WTC11 (cell line): ENCODE data around the gene PDZD7. TPM values are rescaled to one million over a fixed set of nuclear protein-coding genes. Genes with fewer than 3 reads are reported as not detected.

Experiments used
- ATAC-seq: fragments of 200-7000 bp; cut with Tn5 transposase; 2 replicates; pipeline ENCODE4 v1.10.0; 2021; ENCODE audit warnings: mild to moderate bottlenecking, moderate library complexity
- CTCF ChIA-PET: fragments of 300-600 bp; sonication (Branson Sonifier 250); formaldehyde crosslinking; loops from one replicate; lab custom pipeline; 2021; ENCODE audit warnings: antibody characterized with exemption; lab: Charles Lee
- POLR2A ChIA-PET: fragments of 350-600 bp; sonication (Branson Sonifier 250); formaldehyde crosslinking; loops from one replicate; lab custom pipeline; 2021; ENCODE audit warnings: antibody characterized with exemption; lab: Charles Lee
- DNase-seq: peaks from one replicate; pipeline ENCODE4 v3.0.0; 2021; ENCODE audit warnings: low spot score
- H3K27ac Mint-ChIP-seq: 2 replicates; pipeline ENCODE4 v1.8.0; 2021; ENCODE audit warnings: mixed read lengths
- H3K27me3 Mint-ChIP-seq: 2 replicates; pipeline ENCODE4 v1.8.0; 2021; ENCODE audit warnings: low read depth, mild to moderate bottlenecking, moderate library complexity, mixed read lengths
- H3K36me3 Mint-ChIP-seq: 2 replicates; pipeline ENCODE4 v1.8.0; 2021; ENCODE audit warnings: mixed read lengths
- H3K4me1 Mint-ChIP-seq: 2 replicates; pipeline ENCODE4 v1.8.0; 2022; ENCODE audit warnings: mixed read lengths
- H3K4me3 Mint-ChIP-seq: 2 replicates; pipeline ENCODE4 v1.8.0; 2021; ENCODE audit warnings: mild to moderate bottlenecking, moderate library complexity, mixed read lengths
- H3K9me3 Mint-ChIP-seq: 2 replicates; pipeline ENCODE4 v1.8.0; 2021; ENCODE audit warnings: mixed read lengths
- ESRRA ChIP-seq: sonication (generic); formaldehyde crosslinking; IDR thresholded peaks from 2 replicates; pipeline ENCODE4 v1.8.1; 2022; ENCODE audit warnings: mild to moderate bottlenecking, missing genetic modification reagents, borderline replicate concordance
- GABPB1 ChIP-seq: sonication (generic); formaldehyde crosslinking; IDR thresholded peaks from 2 replicates; pipeline ENCODE4 v1.8.1; 2023; ENCODE audit warnings: mild to moderate bottlenecking, missing genetic modification reagents
- IRF2 ChIP-seq: sonication (generic); formaldehyde crosslinking; IDR thresholded peaks from 2 replicates; pipeline ENCODE4 v1.8.0; 2022; ENCODE audit warnings: low read depth, missing genetic modification reagents, borderline replicate concordance
- MAX ChIP-seq: sonication (generic); formaldehyde crosslinking; IDR thresholded peaks from 2 replicates; pipeline ENCODE4 v1.8.0; 2022; ENCODE audit warnings: mild to moderate bottlenecking, missing genetic modification reagents
- MXD4 ChIP-seq: fragments of 250-450 bp; sonication (Bioruptor Pico); IDR thresholded peaks from 2 replicates; pipeline ENCODE4 v1.8.0; 2021; ENCODE audit warnings: mild to moderate bottlenecking, moderate library complexity, borderline replicate concordance
- NFE2L1 ChIP-seq: sonication (generic); formaldehyde crosslinking; IDR thresholded peaks from 2 replicates; pipeline ENCODE4 v1.8.1; 2023; ENCODE audit warnings: missing genetic modification reagents
- NR2C2 ChIP-seq: sonication (generic); formaldehyde crosslinking; IDR thresholded peaks from 2 replicates; pipeline ENCODE4 v1.8.0; 2022; ENCODE audit warnings: mild to moderate bottlenecking, missing genetic modification reagents
- PRDM15 ChIP-seq: sonication (generic); formaldehyde crosslinking; IDR thresholded peaks from 2 replicates; pipeline ENCODE4 v1.8.0; 2022; ENCODE audit warnings: missing genetic modification reagents
- RORB ChIP-seq: fragments of 250-450 bp; sonication (Bioruptor Pico); IDR thresholded peaks from 2 replicates; pipeline ENCODE4 v1.9.0; 2021; ENCODE audit warnings: mild to moderate bottlenecking
- SMAD3 ChIP-seq: sonication (generic); formaldehyde crosslinking; IDR thresholded peaks from 2 replicates; pipeline ENCODE4 v1.8.0; 2022; ENCODE audit warnings: missing genetic modification reagents, mild to moderate bottlenecking, borderline replicate concordance
- SOX15 ChIP-seq: fragments of 250-450 bp; sonication (Bioruptor Pico); IDR thresholded peaks from 2 replicates; pipeline ENCODE4 v1.9.0; 2021; ENCODE audit warnings: mild to moderate bottlenecking
- TP53 ChIP-seq: sonication (generic); formaldehyde crosslinking; IDR thresholded peaks from 2 replicates; pipeline ENCODE4 v1.8.1; 2023; ENCODE audit warnings: mild to moderate bottlenecking, missing genetic modification reagents
- USF1 ChIP-seq: sonication (generic); formaldehyde crosslinking; IDR thresholded peaks from 2 replicates; pipeline ENCODE4 v1.8.0; 2022; ENCODE audit warnings: mild to moderate bottlenecking, missing genetic modification reagents
- ZNF416 ChIP-seq: fragments of 250-450 bp; sonication (Bioruptor Pico); IDR thresholded peaks from 2 replicates; pipeline ENCODE4 v1.9.0; 2021; ENCODE audit warnings: mild to moderate bottlenecking, inconsistent platforms
- ZNF423 ChIP-seq: fragments of 250-450 bp; sonication (Bioruptor Pico); IDR thresholded peaks from 2 replicates; pipeline ENCODE4 v2.1.2; 2022; ENCODE audit warnings: mild to moderate bottlenecking, moderate library complexity
- total RNA-seq: library from RNA; stranded (reverse); gene quantifications from 3 replicates; pipeline ENCODE4 v1.2.3, GENCODE V29; 2021
- TF ChIP-seq, protein P1 (sequence below): sonication (generic); formaldehyde crosslinking; IDR thresholded peaks from 2 replicates; pipeline ENCODE4 v1.8.1; 2023; ENCODE audit warnings: mild to moderate bottlenecking, missing genetic modification reagents, moderate library complexity

Gene PDZD7
- total RNA-seq, 1 experiment from 2014 or later, result 2.6 TPM

DNA sequence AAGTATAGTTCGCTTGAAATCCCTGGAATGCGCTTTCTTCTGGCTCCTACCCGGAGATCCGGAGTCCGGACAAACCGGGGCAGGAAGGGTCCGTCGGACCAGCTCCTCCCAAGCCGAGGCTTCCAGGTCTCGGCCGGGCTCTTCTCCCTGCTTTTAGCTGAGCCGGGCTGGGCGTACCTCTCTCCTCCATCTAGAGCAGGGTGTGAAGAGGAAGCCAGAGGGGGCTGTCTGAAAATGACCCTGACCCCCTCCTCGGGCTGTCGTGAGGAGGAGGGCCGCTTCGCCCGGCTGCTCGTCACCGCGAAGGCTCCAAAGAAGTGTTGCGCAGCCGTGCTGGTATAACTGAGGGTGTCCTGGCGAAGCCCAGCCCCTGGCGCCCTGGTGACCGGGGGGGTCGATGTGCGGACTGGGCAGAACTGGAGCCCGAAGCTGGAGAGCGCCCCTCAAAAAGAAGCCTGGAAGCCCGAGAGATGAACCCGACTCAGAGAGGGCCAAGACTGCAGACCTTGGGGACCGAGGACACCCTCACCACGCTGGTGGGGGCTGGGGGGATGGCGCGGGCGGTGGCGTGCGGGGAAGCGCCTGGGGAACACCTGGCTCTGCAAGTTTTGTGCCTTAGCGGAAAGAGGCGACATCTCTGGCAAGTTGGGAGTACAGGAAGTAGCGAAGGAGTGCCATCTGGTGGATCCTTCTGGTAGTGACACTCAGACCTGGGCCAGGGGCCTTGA, 36.6 kb upstream of the PDZD7 start (continued):
- TF ChIP-seq RORB (CRISPR knock-in tag), result no peak

GRCh38 chr10:101066896-101067355, 36.0 kb upstream of the PDZD7 start:
- ChIA-PET CTCF (interaction anchor here (0.6 to 15.0 kb wide), 17 partner anchors 12 to 147 kb away, joined by 3 to 405 read pairs (median 5); partner anchors contain the start of genes PDZD7, SEMA4G and SFXN3), POLR2A (interaction anchor here (0.8 to 1.2 kb wide), 3 partner anchors 24 to 75 kb away, joined by 3 read pairs; no protein-coding TSS in a partner anchor)
- DNase-seq (no peak), ATAC-seq (no peak)
- H3K36me3 Mint-ChIP-seq, result no peaks in the 10 kb centered on the region
- H3K4me3 Mint-ChIP-seq, result peak overlapping the region; percentile 93
- no peak for TF ChIP-seq TP53
- no peak for TF ChIP-seq GABPB1 (CRISPR knock-in tag)
- no peak for TF ChIP-seq PRDM15 (CRISPR knock-in tag)
- TF ChIP-seq NR2C2, result no peak
- TF ChIP-seq NFE2L1 (CRISPR knock-in tag), result no peak
- TF ChIP-seq, all 79 proteins: peak for 0
- H3K4me1 Mint-ChIP-seq, result peaks cover 38% of the 10 kb centered on the region
- H3K9me3 Mint-ChIP-seq, result no peaks in the 10 kb centered on the region
- no peak overlapping the region for H3K27ac Mint-ChIP-seq
- peaks cover 72% of the 10 kb centered on the region for H3K27me3 Mint-ChIP-seq

DNA sequence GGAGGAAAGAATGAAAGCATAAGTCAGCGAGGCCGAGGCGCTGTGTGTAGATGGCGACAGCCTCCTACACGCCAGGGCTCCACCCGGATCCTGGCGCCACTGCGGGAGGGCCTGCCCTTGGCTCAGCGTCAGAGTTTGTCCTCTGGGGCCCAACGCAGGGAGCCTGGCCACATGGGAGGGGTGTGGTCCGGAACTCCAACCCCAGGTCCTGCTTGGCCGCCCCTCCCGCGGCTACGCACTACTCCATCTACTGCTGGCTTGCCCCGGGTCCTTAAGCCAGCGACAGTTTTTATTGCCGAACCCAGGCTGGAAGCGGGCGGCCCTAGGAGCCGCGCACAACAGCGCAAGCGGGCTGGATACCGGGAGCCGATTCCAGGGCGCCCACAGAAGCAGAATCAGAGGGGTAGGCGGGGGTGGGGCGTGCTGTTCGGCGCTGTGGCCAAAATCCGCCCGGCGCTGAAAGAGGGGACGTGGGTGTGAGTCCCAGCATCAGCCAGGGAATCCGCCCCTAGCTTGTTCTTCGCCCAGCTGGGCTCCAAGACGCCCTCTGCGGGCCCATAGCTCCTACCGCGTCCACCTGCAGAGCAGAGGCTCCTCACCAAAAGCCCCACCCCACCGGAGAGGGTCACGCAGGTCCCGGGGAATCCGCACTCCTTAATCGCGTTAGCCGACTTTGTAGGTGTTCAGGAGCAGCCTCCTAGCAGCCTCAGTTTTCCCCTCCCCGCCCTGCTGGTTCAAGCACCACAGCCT, 35.4 kb upstream of the PDZD7 start:
- Mint-ChIP-seq H3K27ac (no peak overlapping the region), H3K36me3 (no peaks in the 10 kb centered on the region), H3K27me3 (peaks cover 70% of the 10 kb centered on the region), H3K9me3 (no peaks in the 10 kb centered on the region), H3K4me1 (peaks cover 36% of the 10 kb centered on the region), H3K4me3 (peak overlapping the region; percentile 93)
- ATAC-seq (peak; percentile 2), DNase-seq (peak; percentile 59)
- CTCF ChIA-PET, result interaction anchor here (0.6 to 15.0 kb wide), 17 partner anchors 11 to 148 kb away, joined by 3 to 405 read pairs (median 5); partner anchors contain the start of genes PDZD7, SEMA4G and SFXN3
- POLR2A ChIA-PET, result interaction anchor here (1.0 kb wide), 1 partner anchor 24 kb away, joined by 3 read pairs; no protein-coding TSS in a partner anchor
- peak; percentile 60; the same call in 1 of the 2 replicates for TF ChIP-seq MAX (CRISPR knock-in tag)
- no peak for TF ChIP-seq IRF2 (CRISPR knock-in tag)
- TF ChIP-seq GABPB1 (CRISPR knock-in tag), result 0 out of 2 replicates have a peak, but pooled peaks have one; percentile 29
- TF ChIP-seq USF1, result no peak
- peak; percentile 51; the same call in 1 of the 2 replicates for TF ChIP-seq ZNF423 (CRISPR knock-in tag)
- no peak for TF ChIP-seq SOX15 (CRISPR knock-in tag)
- no peak for TF ChIP-seq ESRRA
- TF ChIP-seq, protein P1, sequence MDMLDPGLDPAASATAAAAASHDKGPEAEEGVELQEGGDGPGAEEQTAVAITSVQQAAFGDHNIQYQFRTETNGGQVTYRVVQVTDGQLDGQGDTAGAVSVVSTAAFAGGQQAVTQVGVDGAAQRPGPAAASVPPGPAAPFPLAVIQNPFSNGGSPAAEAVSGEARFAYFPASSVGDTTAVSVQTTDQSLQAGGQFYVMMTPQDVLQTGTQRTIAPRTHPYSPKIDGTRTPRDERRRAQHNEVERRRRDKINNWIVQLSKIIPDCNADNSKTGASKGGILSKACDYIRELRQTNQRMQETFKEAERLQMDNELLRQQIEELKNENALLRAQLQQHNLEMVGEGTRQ, result no peak
- no peak for TF ChIP-seq SMAD3
- no peak for TF ChIP-seq ZNF416
- no peak for TF ChIP-seq MXD4 (CRISPR knock-in tag)
